IPS-20b (cell line): ENCODE results near the gene DNAH5.

Experiments
- H3K27ac ChIP-seq: one replicate; pipeline ENCODE4 v1.5.1; 2013; ENCODE audit warnings: low read length
- H3K27me3 ChIP-seq: 2 replicates; pipeline ENCODE4 v1.6.1; 2013; ENCODE audit warnings: mild to moderate bottlenecking, low read length, inconsistent platforms; ENCODE audit not compliant: insufficient read depth
- H3K36me3 ChIP-seq: 2 replicates; pipeline ENCODE4 v1.6.1; 2013; ENCODE audit warnings: low read depth, mild to moderate bottlenecking, inconsistent platforms, low read length, moderate library complexity; ENCODE audit not compliant: insufficient read depth
- H3K4me1 ChIP-seq: 2 replicates; pipeline ENCODE4 v1.6.1; 2013; ENCODE audit warnings: mild to moderate bottlenecking, control low read depth, inconsistent platforms, low read length, moderate library complexity; ENCODE audit not compliant: insufficient read depth
- H3K4me3 ChIP-seq: 2 replicates; pipeline ENCODE4 v1.5.1; 2013; ENCODE audit warnings: mild to moderate bottlenecking, low read length, inconsistent platforms
- H3K9ac ChIP-seq: 2 replicates; pipeline ENCODE4 v1.6.1; 2013; ENCODE audit warnings: low read depth, mild to moderate bottlenecking, inconsistent platforms, low read length, moderate library complexity
- H3K9me3 ChIP-seq: 2 replicates; pipeline ENCODE4 v1.6.1; 2013; ENCODE audit warnings: mild to moderate bottlenecking, low read depth, low read length, inconsistent platforms; ENCODE audit not compliant: insufficient read depth

Gene DNAH5

DNA sequence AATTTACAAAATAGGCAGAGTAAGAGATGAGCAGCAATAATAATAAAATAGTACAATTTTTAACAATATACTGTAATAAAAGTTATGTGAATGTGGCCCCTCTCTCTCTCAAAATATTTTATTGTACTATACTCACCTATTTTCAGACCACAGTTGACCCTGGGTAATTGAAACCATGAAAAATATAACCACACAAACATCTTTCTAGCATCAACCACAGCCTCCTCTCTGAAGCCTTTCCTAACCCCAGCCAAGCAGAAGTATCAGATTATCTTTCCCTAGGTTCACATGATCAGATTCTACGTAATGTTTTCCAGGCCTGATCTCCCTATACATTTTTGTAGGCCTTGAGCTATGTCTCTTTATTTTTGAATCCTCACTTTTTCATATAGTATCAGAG lies 35.2 kb downstream of the DNAH5 start:
- Histone ChIP-seq H3K27me3 (no peaks in the 10 kb centered on the region), H3K9ac (no peak overlapping the region), H3K27ac (no peak overlapping the region), H3K9me3 (no peaks in the 10 kb centered on the region), H3K4me1 (0 out of 2 replicates have a peak, but pooled peaks cover 4% of the 10 kb centered on the region), H3K4me3 (no peak overlapping the region), H3K36me3 (no peaks in the 10 kb centered on the region)

DNA sequence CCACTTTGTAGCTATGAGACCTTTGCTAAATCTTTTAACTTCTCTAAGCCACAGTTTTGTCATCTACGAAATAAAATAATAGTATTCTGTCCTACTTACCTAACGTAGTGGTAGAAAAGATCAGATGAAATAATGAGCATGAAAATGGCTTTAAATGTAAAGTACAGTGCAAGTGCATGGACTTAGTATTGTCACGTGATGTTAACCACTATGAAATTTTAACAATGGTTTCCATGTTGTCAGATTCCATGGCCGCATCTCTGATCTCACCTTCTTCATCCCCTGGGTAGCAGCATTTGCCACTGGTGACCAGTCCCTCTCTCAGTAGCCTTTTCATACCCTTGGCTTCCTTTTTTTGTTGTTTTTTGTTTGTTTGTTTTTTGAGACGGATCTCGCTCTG lies 45.9 kb downstream of the DNAH5 start:
- Histone ChIP-seq H3K27ac (no peak overlapping the region), H3K9me3 (no peaks in the 10 kb centered on the region), H3K27me3 (no peaks in the 10 kb centered on the region), H3K9ac (no peak overlapping the region), H3K4me3 (no peak overlapping the region), H3K36me3 (no peaks in the 10 kb centered on the region), H3K4me1 (no peaks in the 10 kb centered on the region)

DNA sequence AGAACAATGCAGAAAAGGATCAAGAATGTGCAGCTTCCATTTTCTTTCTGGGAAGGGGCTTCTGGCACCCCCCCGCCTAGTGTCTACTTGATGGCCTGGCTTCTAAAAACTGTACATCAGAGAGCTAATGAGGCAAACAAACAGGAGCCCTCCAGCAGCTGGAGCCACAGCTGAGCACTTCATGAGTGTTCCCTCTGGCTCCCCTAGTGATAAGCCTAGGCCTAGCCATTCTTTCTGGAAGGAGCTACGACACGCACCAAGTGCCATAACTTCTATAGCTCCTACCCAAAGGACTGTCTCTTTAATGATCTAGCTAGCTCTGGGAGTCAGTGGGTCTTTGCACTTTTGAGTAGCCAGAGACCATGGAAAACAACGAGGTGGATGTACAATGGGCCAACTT lies 66.1 kb downstream of the DNAH5 start:
- no peaks in the 10 kb centered on the region for H3K36me3 ChIP-seq

DNA sequence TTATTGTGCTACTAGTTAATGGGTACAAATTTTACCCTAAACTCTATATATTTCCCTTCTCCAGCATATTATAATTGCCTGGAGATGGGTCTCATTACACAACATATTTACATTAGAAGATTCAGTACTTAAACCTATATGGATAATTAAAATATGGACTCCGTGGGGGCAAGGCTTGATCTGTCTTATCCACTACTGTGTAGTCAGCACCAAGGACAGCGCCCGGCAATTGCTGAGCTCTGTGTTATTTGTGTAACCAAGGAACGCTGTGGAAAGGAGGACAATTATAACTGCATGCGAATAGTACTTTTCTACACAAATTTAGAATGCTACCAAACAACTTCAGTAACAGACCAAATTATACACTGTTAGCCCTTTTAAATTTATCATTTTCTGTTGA lies 77.7 kb downstream of the DNAH5 start:
- Histone ChIP-seq H3K9ac (no peak overlapping the region), H3K9me3 (no peaks in the 10 kb centered on the region), H3K4me3 (no peak overlapping the region), H3K27ac (no peak overlapping the region), H3K36me3 (no peaks in the 10 kb centered on the region), H3K4me1 (no peaks in the 10 kb centered on the region), H3K27me3 (no peaks in the 10 kb centered on the region)

More for the DNA sequence above, 66.1 kb downstream of the DNAH5 start:
- H3K9me3 ChIP-seq = peaks cover 2% of the 10 kb centered on the region; the same call in 1 of the 2 replicates
- no peaks in the 10 kb centered on the region for H3K4me1 ChIP-seq
- no peak overlapping the region for H3K9ac ChIP-seq
- H3K27me3 ChIP-seq = no peaks in the 10 kb centered on the region
- no peak overlapping the region for H3K27ac ChIP-seq
- no peak overlapping the region for H3K4me3 ChIP-seq

DNA sequence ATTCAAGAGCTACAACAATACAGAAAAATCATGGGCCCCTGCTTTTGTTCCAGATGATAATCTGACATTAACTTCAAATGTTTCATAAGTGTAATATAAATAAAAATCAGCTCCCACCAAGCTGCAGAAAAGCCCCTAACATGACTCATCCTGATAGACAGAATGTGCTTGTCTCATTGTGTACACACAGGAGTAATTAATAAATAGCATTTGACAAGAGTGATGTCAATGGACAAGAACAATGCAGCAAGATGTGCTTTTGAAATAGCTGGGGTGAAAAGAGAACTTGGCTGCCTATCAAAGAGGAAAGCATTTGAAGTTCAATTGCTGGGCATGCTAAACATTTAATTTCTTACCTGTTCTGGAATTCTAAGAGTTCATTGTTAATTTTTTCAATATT lies 79.2 kb downstream of the DNAH5 start:
- Histone ChIP-seq H3K4me1 (no peaks in the 10 kb centered on the region), H3K4me3 (no peak overlapping the region), H3K27ac (no peak overlapping the region), H3K9ac (no peak overlapping the region), H3K27me3 (no peaks in the 10 kb centered on the region), H3K9me3 (no peaks in the 10 kb centered on the region), H3K36me3 (no peaks in the 10 kb centered on the region)

DNA sequence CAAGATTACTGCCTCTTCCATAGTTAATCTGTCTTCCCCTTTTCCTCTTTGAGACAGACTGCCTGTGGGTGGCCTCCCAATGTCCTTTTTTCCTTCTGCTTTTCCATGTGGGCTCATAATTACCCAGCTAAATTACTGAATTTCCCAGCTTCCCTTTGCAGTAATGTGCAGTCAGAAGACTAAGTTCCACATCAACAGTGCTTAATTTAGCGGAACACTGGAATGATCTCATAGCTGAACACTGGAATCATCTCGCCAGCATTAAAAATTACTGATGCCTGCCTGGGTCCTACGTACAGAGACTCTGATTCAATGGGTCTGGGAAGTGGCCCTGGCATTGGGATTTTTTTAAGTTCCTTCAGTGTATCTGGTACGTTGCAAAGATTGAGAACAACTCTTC lies 84.3 kb downstream of the DNAH5 start:
- H3K9me3 ChIP-seq = no peaks in the 10 kb centered on the region
- H3K4me3 ChIP-seq = no peak overlapping the region
- H3K9ac ChIP-seq = no peak overlapping the region
- no peak overlapping the region for H3K27ac ChIP-seq
- H3K36me3 ChIP-seq = no peaks in the 10 kb centered on the region
- no peaks in the 10 kb centered on the region for H3K4me1 ChIP-seq
- no peaks in the 10 kb centered on the region for H3K27me3 ChIP-seq

DNA sequence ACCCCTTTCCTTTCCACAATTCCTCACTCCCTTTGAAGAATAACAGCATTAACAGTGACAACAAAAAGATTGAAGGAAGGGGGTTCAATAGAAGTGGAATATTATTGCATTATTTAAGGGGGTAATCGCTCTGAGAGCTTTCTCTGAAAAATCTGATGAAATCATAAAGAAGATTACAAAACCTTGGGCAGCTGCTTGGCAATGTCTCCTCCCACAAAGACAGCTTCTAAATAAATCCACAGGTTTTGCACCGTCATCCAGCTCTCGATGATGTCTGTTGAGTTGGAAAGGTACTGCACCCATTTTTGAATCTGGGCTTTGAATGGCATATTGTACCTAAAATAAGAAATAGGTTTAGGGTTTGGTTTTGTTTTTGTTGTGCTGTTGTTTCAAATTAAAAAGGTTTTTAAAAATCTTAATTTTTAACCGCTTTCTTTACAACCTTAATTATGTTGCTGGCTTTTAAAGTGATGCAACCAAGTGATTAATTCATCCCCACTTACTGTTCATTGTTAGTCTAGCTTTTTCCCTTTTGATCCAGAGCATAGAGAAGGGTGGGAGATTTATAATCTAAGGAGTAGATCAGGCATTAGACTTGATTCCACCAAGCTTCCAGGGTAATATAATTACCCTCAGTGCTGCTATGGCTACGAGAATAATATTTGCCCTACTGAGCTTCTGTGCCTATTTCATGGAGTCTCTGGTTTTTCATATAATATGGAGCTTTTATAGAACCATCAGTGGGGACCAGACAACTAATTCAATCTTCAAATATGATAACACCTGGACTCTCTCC lies 85.0 kb downstream of the DNAH5 start:
- H3K4me3 ChIP-seq = no peak overlapping the region
- no peak overlapping the region for H3K27ac ChIP-seq
- no peaks in the 10 kb centered on the region for H3K4me1 ChIP-seq
- H3K9me3 ChIP-seq = no peaks in the 10 kb centered on the region
- H3K36me3 ChIP-seq = no peaks in the 10 kb centered on the region
- no peaks in the 10 kb centered on the region for H3K27me3 ChIP-seq
- no peak overlapping the region for H3K9ac ChIP-seq

DNA sequence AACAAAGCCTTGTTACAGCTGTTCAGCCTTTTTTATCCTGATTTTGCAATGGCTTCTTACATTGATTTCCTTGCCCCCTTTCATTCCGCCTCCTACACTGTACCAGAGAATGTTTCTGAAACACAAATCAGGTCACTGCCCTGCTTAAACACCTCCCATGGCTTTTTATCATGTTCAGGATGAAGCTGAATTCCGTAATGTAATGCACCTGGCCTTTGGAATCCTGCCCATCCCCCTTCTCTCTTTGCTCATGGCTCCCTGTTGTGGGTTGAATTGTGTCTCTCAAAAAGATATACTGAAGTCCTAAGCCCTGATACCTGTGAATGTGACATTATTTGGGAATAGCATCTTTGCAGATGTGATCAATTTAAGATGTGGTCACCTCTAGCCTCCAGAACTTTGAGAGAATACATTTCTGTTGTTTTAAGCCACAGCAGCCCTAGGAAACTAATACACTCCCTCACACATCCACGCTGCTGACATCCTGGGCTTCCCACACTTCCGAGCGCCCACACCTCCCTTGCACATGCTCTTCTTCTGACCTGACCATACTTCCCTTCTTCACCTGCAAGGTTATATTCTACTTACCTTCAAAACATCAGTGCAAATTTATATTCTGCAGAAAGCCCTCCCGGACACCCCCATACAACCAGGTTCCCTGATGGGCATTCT lies 101.2 kb downstream of the DNAH5 start:
- no peaks in the 10 kb centered on the region for H3K27me3 ChIP-seq
- peak overlapping the region; percentile 12; the same call in 1 of the 2 replicates for H3K4me3 ChIP-seq
- no peaks in the 10 kb centered on the region for H3K9me3 ChIP-seq
- peaks cover 12% of the 10 kb centered on the region for H3K4me1 ChIP-seq
- H3K27ac ChIP-seq = peak overlapping the region; percentile 16
- peak overlapping the region; percentile 62; the same call in 1 of the 2 replicates for H3K9ac ChIP-seq
- H3K36me3 ChIP-seq = no peaks in the 10 kb centered on the region

DNA sequence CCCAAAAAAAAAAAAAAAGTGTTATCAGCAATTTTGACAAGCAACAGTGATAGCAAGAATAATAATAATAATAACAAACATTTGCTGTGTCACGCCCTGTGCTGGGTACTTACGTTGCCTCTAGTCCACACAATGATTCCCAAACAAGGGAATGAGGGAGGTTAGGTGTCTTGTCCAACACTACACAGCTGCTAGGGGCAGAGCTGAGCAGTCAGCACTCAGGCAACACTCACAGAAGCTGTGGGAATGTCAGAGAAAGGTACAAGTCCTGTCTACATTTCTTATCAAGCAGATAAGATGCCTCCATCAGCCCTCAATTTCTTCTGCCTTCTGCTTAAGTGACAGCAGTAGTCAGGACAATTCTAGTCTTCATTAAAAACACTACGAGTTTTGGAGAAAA lies 111.0 kb downstream of the DNAH5 start:
- H3K9ac ChIP-seq = no peak overlapping the region
- H3K36me3 ChIP-seq = no peaks in the 10 kb centered on the region
- H3K4me1 ChIP-seq = no peaks in the 10 kb centered on the region; the same call in 1 of the 2 replicates
- H3K9me3 ChIP-seq = no peaks in the 10 kb centered on the region
- no peak overlapping the region for H3K27ac ChIP-seq
- H3K4me3 ChIP-seq = no peak overlapping the region
- H3K27me3 ChIP-seq = no peaks in the 10 kb centered on the region

DNA sequence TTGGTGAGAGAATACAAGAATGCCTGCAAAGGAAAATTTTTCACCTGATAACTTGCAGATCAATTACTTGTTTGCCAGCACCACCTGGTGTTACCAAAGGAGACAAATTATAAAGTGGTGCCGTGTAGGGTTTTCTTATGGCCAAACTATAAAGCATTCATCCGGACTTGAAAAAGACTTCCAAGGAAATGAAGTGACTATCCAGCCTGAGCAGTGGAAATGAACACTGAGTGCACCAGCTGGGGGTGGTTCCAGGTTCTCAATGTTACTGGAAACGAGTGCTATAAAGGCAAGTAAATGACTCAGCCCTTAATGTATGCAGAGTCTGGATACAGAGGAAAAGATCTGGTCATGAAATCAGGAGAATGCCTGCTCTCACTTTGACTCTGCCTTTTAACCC lies 113.1 kb downstream of the DNAH5 start:
- H3K9me3 ChIP-seq = 0 out of 2 replicates have a peak, but pooled peaks cover 4% of the 10 kb centered on the region
- no peaks in the 10 kb centered on the region for H3K27me3 ChIP-seq
- no peaks in the 10 kb centered on the region for H3K36me3 ChIP-seq
- H3K27ac ChIP-seq = no peak overlapping the region
- H3K4me1 ChIP-seq = no peaks in the 10 kb centered on the region; the same call in 1 of the 2 replicates
- no peak overlapping the region for H3K4me3 ChIP-seq
- no peak overlapping the region for H3K9ac ChIP-seq

DNA sequence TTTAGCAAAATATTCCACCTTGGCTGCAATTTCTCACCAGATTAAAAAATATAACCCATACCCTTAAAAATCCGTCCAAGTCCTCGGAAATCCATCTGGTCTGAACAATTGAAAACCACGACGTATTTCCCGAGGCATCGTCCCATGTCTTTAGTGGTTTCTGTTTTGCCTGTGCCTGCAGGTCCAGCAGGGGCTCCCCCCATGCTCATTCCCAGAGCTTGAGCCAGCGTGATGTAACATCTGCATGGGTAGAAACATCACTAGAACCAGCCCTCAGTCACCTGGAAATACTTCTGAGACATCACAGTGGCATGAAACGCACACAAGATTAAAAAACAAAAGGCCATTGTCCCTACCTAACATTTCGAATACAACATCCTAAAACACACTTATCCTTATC lies 114.0 kb downstream of the DNAH5 start:
- no peaks in the 10 kb centered on the region; the same call in 1 of the 2 replicates for H3K4me1 ChIP-seq
- H3K9ac ChIP-seq = no peak overlapping the region

DNA sequence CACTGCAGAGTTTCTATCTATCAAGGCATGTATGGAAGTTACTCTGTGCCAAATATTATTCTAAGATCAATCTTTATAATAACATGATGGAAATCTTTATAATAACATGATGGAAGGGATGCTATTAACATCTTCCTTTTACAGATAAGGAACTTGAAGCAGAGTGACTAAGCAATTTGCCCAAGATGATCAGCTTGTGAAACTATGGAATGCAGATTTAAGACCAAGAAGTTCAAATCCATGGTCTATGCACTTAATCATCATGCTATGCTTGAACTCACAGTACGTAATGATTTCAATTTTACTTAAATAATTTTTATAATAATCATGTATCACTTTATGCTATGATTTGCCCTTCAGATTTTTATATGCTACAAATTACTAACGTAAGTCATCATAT lies 123.1 kb downstream of the DNAH5 start:
- Histone ChIP-seq H3K36me3 (no peaks in the 10 kb centered on the region), H3K9ac (no peak overlapping the region), H3K27me3 (no peaks in the 10 kb centered on the region), H3K9me3 (no peaks in the 10 kb centered on the region; the same call in 1 of the 2 replicates), H3K4me3 (no peak overlapping the region), H3K27ac (no peak overlapping the region), H3K4me1 (no peaks in the 10 kb centered on the region)

More for the DNA sequence above, 114.0 kb downstream of the DNAH5 start:
- no peak overlapping the region for H3K27ac ChIP-seq
- no peaks in the 10 kb centered on the region for H3K27me3 ChIP-seq
- 0 out of 2 replicates have a peak, but pooled peaks cover 4% of the 10 kb centered on the region for H3K9me3 ChIP-seq
- no peaks in the 10 kb centered on the region for H3K36me3 ChIP-seq
- no peak overlapping the region for H3K4me3 ChIP-seq
